ENCODE data around the gene AGPAT3.

AGPAT3 gene

GRCh38 chr21:44029460-44030087, 164.6 kb downstream of the AGPAT3 start:
- no peak for DNase-seq

- no peak for DNase-seq
Observed at GRCh38 chr21:44035244-44035643, 170.2 kb downstream of the AGPAT3 start.
